BLaER1 treated with 17β-estradiol and CSF1 and Interleukin-3, amounts not matched to agents 10 nM and 100 nM (cell line): ENCODE results near the gene FAM174B.

Source experiments
- H3K27ac ChIP-seq, 11 experiments: shearing (Covaris generic); formaldehyde crosslinking; 2 replicates each; pipeline ENCODE4 v1.8.1; 2022
- H3K27me3 ChIP-seq, 11 experiments: shearing (Covaris generic); formaldehyde crosslinking; 2 replicates each; pipeline ENCODE4 v1.8.1; 2022
- H3K36me3 ChIP-seq, 11 experiments: shearing (Covaris generic); formaldehyde crosslinking; 2 replicates each; pipeline ENCODE4 v1.8.1; 2022
- H3K4me1 ChIP-seq, 10 experiments: shearing (Covaris generic); formaldehyde crosslinking; 2 replicates each; pipeline ENCODE4 v1.8.1; 2022
- H3K4me2 ChIP-seq, 11 experiments: shearing (Covaris generic); formaldehyde crosslinking; 2 replicates each; pipeline ENCODE4 v1.8.1; 2022
- H3K4me3 ChIP-seq, 10 experiments: shearing (Covaris generic); formaldehyde crosslinking; 2 replicates each; pipeline ENCODE4 v1.8.1; 2022
- H3K9ac ChIP-seq, 11 experiments: shearing (Covaris generic); formaldehyde crosslinking; 2 replicates each; pipeline ENCODE4 v1.8.1; 2022
- H3K9me3 ChIP-seq, 11 experiments: shearing (Covaris generic); formaldehyde crosslinking; replicated peaks in 1 of 11; 2 replicates each; pipeline ENCODE4 v1.8.1; 2022
- H4K20me1 ChIP-seq, 11 experiments: shearing (Covaris generic); formaldehyde crosslinking; 2 replicates each; pipeline ENCODE4 v1.8.1; 2022
- Cebpa-rat ChIP-seq, 11 experiments: shearing (Covaris generic); IDR thresholded peaks; 2 replicates each; pipeline ENCODE4 v1.8.1; 2022

Gene FAM174B

DNA sequence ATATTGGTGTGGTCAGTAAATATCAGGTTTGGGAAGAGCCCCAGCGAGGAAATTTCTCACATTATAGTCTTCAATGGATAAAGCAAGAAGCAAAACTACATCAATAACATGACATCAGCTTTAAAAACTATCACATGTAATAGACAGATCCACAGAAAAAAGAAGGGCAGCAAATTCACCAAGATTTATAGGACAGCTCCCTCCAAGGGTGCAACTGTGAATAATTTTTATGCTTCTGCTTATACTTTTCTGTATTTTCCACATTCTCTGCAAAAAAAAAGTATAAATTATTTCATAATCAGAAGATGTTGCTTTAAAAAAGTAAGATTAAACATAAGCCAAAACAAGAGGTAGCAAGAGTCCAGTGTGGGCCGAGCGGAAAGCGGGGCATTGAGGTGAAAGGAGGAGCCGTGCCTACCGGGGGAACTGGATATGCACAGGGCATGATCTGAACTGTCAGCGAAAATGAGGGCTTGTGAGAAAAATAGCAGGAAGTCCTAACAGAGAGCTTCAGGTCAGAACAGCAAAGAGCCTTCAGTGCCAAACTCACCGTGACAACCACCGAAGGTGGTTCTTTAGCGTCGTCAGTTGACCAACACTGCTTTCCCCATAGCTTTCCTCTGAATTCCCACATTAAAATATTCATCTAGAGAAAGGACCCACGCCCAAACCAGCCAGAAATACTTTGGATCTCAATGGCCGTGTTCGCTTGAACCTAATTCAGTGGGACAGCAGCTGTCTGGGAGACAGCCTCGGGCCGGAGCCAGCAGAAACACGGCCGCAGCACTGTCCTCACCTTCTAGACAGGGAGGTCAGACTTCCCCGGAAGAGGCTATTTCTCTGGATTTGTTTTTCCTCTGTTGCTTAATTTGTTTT, 59.8 kb downstream of the FAM174B start:
- no peaks in the 10 kb centered on the region for H3K9me3 ChIP-seq
- no peak overlapping the region for H3K4me3 ChIP-seq
- no peaks in the 10 kb centered on the region for H3K36me3 ChIP-seq
- TF ChIP-seq Cebpa-rat (IDR thresholded peaks at IDR 0.05): no peak
- no peaks in the 10 kb centered on the region for H3K27me3 ChIP-seq
- H3K27ac ChIP-seq: no peak overlapping the region
- peaks cover 0 to 8% (median 0%) of the 10 kb centered on the region in 10 experiments; a peak in 3 of 20 replicates for H3K4me1 ChIP-seq
- H3K4me2 ChIP-seq: no peak overlapping the region
- H4K20me1 ChIP-seq: no peaks in the 10 kb centered on the region
- H3K9ac ChIP-seq: no peak overlapping the region

DNA sequence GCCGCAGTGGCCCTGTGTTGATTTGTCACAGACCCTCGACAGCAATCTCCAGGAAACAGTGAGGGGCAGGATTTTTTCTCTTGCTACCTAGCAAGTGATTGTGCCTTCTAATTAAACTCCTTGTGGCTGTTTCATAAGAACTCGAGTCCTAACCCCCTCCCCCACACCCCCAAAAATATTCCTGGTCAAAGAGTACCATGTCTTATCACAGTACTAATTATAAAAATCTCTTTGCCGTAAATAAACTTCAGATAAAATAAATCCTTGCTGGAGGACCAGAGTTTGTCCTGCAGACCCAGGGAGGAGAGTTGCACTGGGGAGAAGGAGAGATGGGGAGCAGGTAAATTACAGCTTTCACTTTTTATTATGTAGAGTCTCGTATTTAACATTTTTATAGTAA, 64.3 kb downstream of the FAM174B start:
- no peak for TF ChIP-seq Cebpa-rat (IDR thresholded peaks at IDR 0.05)
- H3K27me3 ChIP-seq: no peaks in the 10 kb centered on the region

DNA sequence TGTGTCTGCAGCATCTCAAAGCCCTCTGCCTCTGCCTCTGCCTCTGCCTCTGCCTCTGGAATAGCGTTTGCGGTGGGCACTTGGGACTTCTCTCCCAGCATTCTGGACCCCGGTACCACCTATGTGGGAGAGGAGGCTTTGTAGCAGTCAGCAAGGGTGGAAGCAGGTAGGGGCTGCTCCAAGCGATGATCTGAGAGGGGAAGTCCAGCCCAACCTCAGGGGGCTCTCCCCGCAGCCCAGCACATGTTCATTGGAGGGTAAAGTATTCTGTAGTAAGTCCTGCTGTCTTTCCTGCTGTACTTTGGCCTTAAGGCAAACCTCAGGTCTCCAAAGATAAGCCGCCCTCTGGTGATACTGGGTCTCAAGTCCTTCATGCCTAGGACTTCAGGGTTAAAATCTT, 68.6 kb downstream of the FAM174B start:
- no peaks in the 10 kb centered on the region for H4K20me1 ChIP-seq
- H3K4me2 ChIP-seq: no peak overlapping the region
- peaks cover 0 to 6% (median 0%) of the 10 kb centered on the region in 10 experiments; a peak in 2 of 20 replicates for H3K4me1 ChIP-seq
- H3K9ac ChIP-seq: no peak overlapping the region
- no peaks in the 10 kb centered on the region for H3K9me3 ChIP-seq
- H3K4me3 ChIP-seq: no peak overlapping the region
- no peak overlapping the region for H3K27ac ChIP-seq
- TF ChIP-seq Cebpa-rat (IDR thresholded peaks at IDR 0.05): no peak
- H3K36me3 ChIP-seq: no peaks in the 10 kb centered on the region
- no peaks in the 10 kb centered on the region for H3K27me3 ChIP-seq

More for the DNA sequence above, 64.3 kb downstream of the FAM174B start:
- Histone ChIP-seq H3K9me3 (no peaks in the 10 kb centered on the region), H3K4me1 (peaks cover 0 to 5% (median 0%) of the 10 kb centered on the region in 10 experiments; a peak in 2 of 20 replicates), H3K4me2 (no peak overlapping the region), H4K20me1 (no peaks in the 10 kb centered on the region), H3K9ac (no peak overlapping the region), H3K4me3 (no peak overlapping the region), H3K27ac (no peak overlapping the region), H3K36me3 (no peaks in the 10 kb centered on the region)

DNA sequence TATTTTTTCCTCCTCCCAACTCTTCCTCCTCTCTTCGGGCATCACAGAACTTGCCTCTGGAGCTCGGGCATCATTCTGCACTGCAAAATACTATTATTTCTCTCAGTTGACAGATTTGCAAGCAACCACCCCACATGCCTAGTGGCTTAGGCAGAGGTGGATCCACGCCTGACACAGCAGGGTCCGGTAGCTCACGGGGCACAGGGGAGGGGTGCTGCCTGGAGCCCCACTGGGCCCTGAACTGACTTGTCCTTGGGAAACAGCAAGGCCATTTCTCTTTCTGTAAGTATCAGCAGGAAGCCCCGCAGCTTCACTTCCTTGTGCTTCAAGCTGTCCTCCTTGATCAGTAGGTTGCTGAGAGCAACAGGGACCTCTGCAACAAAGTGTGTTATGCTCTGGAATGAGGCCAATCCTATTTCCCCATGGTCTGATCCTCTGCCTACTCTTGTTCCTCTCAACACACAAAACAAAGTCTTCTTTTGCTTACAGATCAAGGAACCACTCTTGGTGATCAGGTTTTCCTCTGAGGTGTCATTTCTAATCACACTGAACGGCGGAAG, 69.1 kb downstream of the FAM174B start:
- Histone ChIP-seq H3K4me1 (peaks cover 0 to 6% (median 0%) of the 10 kb centered on the region in 10 experiments; a peak in 2 of 20 replicates), H3K27ac (no peak overlapping the region), H3K9me3 (no peaks in the 10 kb centered on the region), H3K27me3 (no peaks in the 10 kb centered on the region), H3K4me3 (no peak overlapping the region), H3K36me3 (no peaks in the 10 kb centered on the region), H3K4me2 (no peak overlapping the region), H4K20me1 (no peaks in the 10 kb centered on the region), H3K9ac (no peak overlapping the region)
- no peak for TF ChIP-seq Cebpa-rat (IDR thresholded peaks at IDR 0.05)

DNA sequence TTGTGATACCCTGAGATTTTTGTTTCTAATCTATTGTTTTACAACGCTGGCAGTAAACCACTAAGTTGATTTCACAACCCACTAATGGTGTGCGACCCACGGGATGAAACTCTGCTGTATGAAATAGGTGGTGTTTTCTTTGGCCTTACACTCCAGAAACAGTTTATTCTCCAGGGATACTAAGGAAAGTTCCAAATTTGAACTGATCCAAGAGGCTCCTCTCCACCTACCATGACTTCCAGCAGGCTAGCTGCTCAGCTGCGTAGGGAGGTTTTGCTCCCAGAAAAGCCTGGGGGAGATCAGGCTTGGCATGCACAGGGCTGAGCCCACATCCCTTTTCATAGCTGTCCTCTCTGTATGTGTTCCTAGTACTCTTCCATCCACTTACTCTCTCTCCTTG, 71.5 kb downstream of the FAM174B start:
- no peak for TF ChIP-seq Cebpa-rat (IDR thresholded peaks at IDR 0.05)
- H4K20me1 ChIP-seq: no peaks in the 10 kb centered on the region
- H3K4me3 ChIP-seq: no peak overlapping the region

DNA sequence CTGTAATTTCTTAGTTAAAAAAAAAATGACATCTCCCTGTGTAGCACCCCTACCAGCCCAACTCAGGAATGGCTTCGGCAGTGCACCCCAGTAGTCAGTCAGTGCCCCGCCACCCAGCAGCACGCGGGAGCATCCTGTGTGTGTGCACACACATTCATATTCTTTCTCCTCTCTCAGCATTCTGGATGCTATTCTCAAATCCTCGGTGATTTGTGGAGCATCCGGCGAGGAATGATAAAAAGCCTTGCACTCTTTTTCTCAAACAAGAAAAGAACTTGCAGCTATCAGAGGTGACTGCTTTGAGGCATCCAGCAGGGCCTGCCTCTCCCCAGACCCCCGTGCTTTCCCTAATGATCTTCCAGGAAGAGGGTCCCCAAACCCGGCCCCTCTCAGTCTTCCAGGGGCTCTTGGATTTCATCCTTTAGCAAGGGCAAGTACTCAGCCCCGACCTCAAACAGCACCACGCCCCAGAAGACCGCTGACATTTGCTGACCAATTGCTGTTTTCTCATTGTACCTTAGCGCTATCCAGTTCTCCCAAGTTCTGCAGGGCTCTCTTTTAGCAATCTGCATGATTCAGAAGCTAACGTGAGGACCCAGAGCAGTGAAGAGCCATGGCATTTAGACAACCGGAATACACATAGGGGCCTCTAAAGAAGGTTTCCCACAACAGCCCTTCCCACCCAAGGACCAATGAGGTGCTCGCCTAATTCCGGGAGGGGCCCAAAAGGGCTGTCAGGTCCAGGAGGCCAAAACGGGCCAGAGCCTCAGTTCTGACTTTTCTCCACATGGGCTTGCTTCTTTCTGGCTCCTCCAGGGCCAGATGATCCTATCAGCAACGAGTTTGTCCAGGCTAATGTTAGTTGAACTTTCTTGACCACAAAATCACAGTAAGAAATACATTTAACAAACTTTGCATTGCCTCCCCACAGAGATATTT, 72.2 kb downstream of the FAM174B start:
- no peaks in the 10 kb centered on the region for H3K9me3 ChIP-seq
- H3K9ac ChIP-seq: no peak overlapping the region
- no peak overlapping the region for H3K4me3 ChIP-seq
- no peak overlapping the region for H3K27ac ChIP-seq
- TF ChIP-seq Cebpa-rat (IDR thresholded peaks at IDR 0.05): no peak
- no peaks in the 10 kb centered on the region for H4K20me1 ChIP-seq
- H3K36me3 ChIP-seq: no peaks in the 10 kb centered on the region
- no peaks in the 10 kb centered on the region for H3K27me3 ChIP-seq
- peaks cover 0 to 12% (median 0%) of the 10 kb centered on the region in 10 experiments; a peak in 9 of 20 replicates for H3K4me1 ChIP-seq
- H3K4me2 ChIP-seq: no peak overlapping the region

More for the DNA sequence above, 71.5 kb downstream of the FAM174B start:
- Histone ChIP-seq H3K9me3 (no peaks in the 10 kb centered on the region), H3K9ac (no peak overlapping the region), H3K4me2 (no peak overlapping the region), H3K27ac (no peak overlapping the region), H3K4me1 (peaks cover 0 to 6% (median 0%) of the 10 kb centered on the region in 10 experiments; a peak in 2 of 20 replicates), H3K27me3 (no peaks in the 10 kb centered on the region), H3K36me3 (no peaks in the 10 kb centered on the region)

DNA sequence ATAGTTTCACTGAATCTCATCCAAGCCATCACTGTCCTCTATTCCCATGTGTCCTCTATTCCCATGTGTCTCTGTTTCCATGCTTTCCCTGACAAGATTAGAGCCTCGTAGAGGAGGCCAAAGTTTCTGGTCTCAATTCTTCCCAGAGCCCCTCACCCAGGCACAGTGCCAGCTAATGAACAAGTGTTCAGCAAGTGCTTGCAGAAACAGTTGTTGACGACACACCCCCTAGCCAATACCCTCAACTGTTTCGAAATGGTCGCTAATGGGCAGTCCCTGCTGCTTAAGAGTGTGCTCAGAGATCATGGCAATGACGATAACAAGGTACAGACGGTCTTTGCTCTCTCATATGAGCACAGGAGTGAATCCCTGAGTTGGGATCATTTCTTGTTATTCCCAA, 73.4 kb downstream of the FAM174B start:
- Histone ChIP-seq H3K9me3 (no peaks in the 10 kb centered on the region), H3K4me2 (no peak overlapping the region), H3K4me3 (no peak overlapping the region), H3K27ac (no peak overlapping the region), H4K20me1 (no peaks in the 10 kb centered on the region), H3K4me1 (peaks cover 0 to 23% (median 0%) of the 10 kb centered on the region in 10 experiments; a peak in 9 of 20 replicates), H3K36me3 (no peaks in the 10 kb centered on the region), H3K9ac (no peak overlapping the region), H3K27me3 (no peaks in the 10 kb centered on the region)
- no peak for TF ChIP-seq Cebpa-rat (IDR thresholded peaks at IDR 0.05)

DNA sequence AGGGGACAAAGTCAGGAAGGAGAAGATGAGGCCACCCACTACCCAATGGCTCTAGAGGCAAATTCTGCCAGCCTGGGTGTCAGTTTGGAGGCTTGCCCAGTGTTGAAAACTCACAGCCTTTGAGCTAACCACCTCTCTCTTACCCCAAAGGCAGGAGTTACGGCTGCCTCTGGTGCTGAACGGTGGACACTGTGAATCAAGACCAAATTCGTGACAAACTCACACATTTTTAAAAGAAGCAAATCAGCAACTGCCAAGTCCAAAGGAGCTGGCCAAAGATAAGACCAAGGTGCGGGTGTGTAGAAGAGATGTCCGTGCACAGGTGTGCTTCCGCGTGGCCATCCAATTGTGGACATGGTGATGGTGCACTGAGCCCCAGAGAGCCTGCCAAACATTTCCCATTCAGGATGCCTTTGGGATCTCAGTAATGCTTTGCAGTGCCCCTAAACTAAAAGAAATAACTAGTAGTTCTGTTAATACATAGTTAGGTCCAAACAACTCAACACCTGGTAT, 74.6 kb downstream of the FAM174B start:
- Histone ChIP-seq H3K4me1 (peaks cover 0 to 18% (median 0%) of the 10 kb centered on the region in 10 experiments; a peak in 9 of 20 replicates), H3K9ac (no peak overlapping the region), H3K4me2 (no peak overlapping the region), H3K9me3 (no peaks in the 10 kb centered on the region), H3K27me3 (no peaks in the 10 kb centered on the region), H3K36me3 (no peaks in the 10 kb centered on the region), H4K20me1 (no peaks in the 10 kb centered on the region), H3K4me3 (no peak overlapping the region), H3K27ac (no peak overlapping the region)
- TF ChIP-seq Cebpa-rat (IDR thresholded peaks at IDR 0.05): no peak

DNA sequence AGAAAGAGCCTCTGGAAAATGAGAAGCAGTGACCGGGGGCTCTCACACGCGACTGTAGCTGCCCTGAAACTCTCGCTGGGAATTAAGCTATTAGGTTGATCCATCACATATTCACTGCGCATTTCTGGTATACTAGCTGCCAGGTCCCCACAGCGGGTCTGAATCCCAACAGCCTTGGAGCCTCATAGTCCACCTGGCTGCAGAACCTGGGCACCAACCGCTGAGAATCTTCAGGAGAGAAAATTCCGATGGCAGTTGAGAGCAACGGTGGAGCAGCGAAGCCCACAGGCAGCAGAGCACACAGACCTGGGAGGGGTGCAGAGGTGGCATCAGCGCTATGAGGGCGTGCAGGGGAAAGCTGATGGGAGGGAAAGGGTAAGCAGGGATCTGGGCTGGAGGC, 75.1 kb downstream of the FAM174B start:
- Histone ChIP-seq H4K20me1 (no peaks in the 10 kb centered on the region), H3K4me2 (no peak overlapping the region), H3K27ac (no peak overlapping the region), H3K36me3 (no peaks in the 10 kb centered on the region), H3K9me3 (no peaks in the 10 kb centered on the region), H3K9ac (no peak overlapping the region), H3K27me3 (no peaks in the 10 kb centered on the region), H3K4me1 (peaks cover 0 to 18% (median 0%) of the 10 kb centered on the region in 10 experiments; a peak in 9 of 20 replicates), H3K4me3 (no peak overlapping the region)
- TF ChIP-seq Cebpa-rat (IDR thresholded peaks at IDR 0.05): no peak
